Liver (tissue), 9 donors: ENCODE data around the gene RBM47. TPM values are rescaled to one million over a fixed set of nuclear protein-coding genes. Genes with fewer than 3 reads are reported as not detected.

ENCODE experiments used
- DNase-seq: peaks from one replicate; pipeline ENCODE4 v3.0.0-alpha.2; 2017; ENCODE audit warnings: low spot score
- H3K27ac ChIP-seq, 2 donors: one replicate each; pipeline ENCODE4 v1.7.0; 2013; ENCODE audit warnings: inconsistent platforms in 2 of 2, low read length in 2 of 2, control low read depth in 1 of 2, low read depth in 1 of 2, mild to moderate bottlenecking in 1 of 2
- H3K27me3 ChIP-seq, 4 donors: one replicate each; pipeline versions ENCODE4 v1.6.1 to v1.7.0; 2013; ENCODE audit warnings: low read length in 3 of 4, inconsistent platforms in 1 of 4, mild to moderate bottlenecking in 1 of 4, moderate library complexity in 1 of 4; ENCODE audit not compliant: control insufficient read depth in 4 of 4, insufficient read depth in 4 of 4
- H3K36me3 ChIP-seq, 4 donors: one replicate each; pipeline versions ENCODE4 v1.6.1 to v1.7.0; 2013; ENCODE audit warnings: low read length in 3 of 4, mild to moderate bottlenecking in 3 of 4, low read depth in 1 of 4, moderate library complexity in 1 of 4; ENCODE audit not compliant: control insufficient read depth in 4 of 4, insufficient read depth in 3 of 4
- H3K4me1 ChIP-seq, 4 donors: one replicate each; pipeline versions ENCODE4 v1.6.1 to v1.7.0; 2013; ENCODE audit warnings: low read length in 3 of 4, mild to moderate bottlenecking in 3 of 4, moderate library complexity in 1 of 4; ENCODE audit not compliant: control insufficient read depth in 4 of 4, insufficient read depth in 4 of 4
- H3K4me3 ChIP-seq, 3 donors: one replicate each; pipeline versions ENCODE4 v1.6.1 to v1.7.0; 2013; ENCODE audit warnings: low read length in 3 of 3, control low read depth in 1 of 3, low read depth in 1 of 3, mild to moderate bottlenecking in 1 of 3
- H3K9ac ChIP-seq, 2 donors: one replicate each; pipeline ENCODE4 v1.7.0; 2013; ENCODE audit warnings: low read length in 2 of 2, mild to moderate bottlenecking in 2 of 2, moderate library complexity in 2 of 2, control low read depth in 1 of 2, low read depth in 1 of 2
- H3K9me3 ChIP-seq, 4 donors: one replicate each; pipeline versions ENCODE4 v1.6.1 to v1.7.0; 2013; ENCODE audit warnings: low read length in 3 of 4; ENCODE audit not compliant: control insufficient read depth in 4 of 4
- ATF3 ChIP-seq: IDR thresholded peaks from 2 replicates; pipeline ENCODE4 v1.6.1; 2016; ENCODE audit warnings: antibody characterized with exemption
- CTCF ChIP-seq: fragments of 150-350 bp; IDR thresholded peaks from 2 replicates; pipeline ENCODE4 v1.5.1; 2017; ENCODE audit warnings: improper control_type of control experiment, low read depth, low read length; ENCODE audit not compliant: missing input control
- EGR1 ChIP-seq, 2 donors: IDR thresholded peaks; 2 replicates each; pipeline ENCODE4 v1.6.1; 2016 to 2018; ENCODE audit warnings: antibody characterized with exemption in 2 of 2, low read depth in 2 of 2
- FOXA1 ChIP-seq: IDR thresholded peaks from 2 replicates; pipeline ENCODE4 v1.6.1; 2016; ENCODE audit warnings: antibody characterized with exemption
- FOXA2 ChIP-seq: IDR thresholded peaks from 2 replicates; pipeline ENCODE4 v1.6.1; 2016; ENCODE audit warnings: antibody characterized with exemption
- GABPA ChIP-seq, 2 donors: IDR thresholded peaks in 1 of 2; conservative IDR thresholded peaks in 1 of 2; 2 replicates each; pipeline ENCODE4 v1.6.1; 2016; ENCODE audit warnings: antibody characterized with exemption in 2 of 2, mild to moderate bottlenecking in 1 of 2, moderate library complexity in 1 of 2
- HNF4A ChIP-seq, 2 donors: conservative IDR thresholded peaks; 2 replicates each; pipeline ENCODE4 v1.6.1; 2016; ENCODE audit warnings: antibody characterized with exemption in 2 of 2, mild to moderate bottlenecking in 2 of 2
- HNF4G ChIP-seq: IDR thresholded peaks from 2 replicates; pipeline ENCODE4 v1.6.1; 2016; ENCODE audit warnings: antibody characterized with exemption
- JUND ChIP-seq, 2 donors: IDR thresholded peaks; 2 replicates each; pipeline ENCODE4 v1.6.1; 2016; ENCODE audit warnings: antibody characterized with exemption in 2 of 2
- MAX ChIP-seq: IDR thresholded peaks from 2 replicates; pipeline ENCODE4 v1.6.1; 2016; ENCODE audit warnings: antibody characterized with exemption
- NR2F2 ChIP-seq: IDR thresholded peaks from 2 replicates; pipeline ENCODE4 v1.6.1; 2016; ENCODE audit warnings: antibody characterized with exemption
- RAD21 ChIP-seq, 2 donors: IDR thresholded peaks; 2 replicates each; pipeline ENCODE4 v1.6.1; 2016; ENCODE audit warnings: antibody characterized with exemption in 2 of 2, mild to moderate bottlenecking in 2 of 2
- REST ChIP-seq: IDR thresholded peaks from 2 replicates; pipeline ENCODE4 v1.6.1; 2016; ENCODE audit warnings: antibody characterized with exemption, mild to moderate bottlenecking
- RXRA ChIP-seq, 2 donors: IDR thresholded peaks; 2 replicates each; pipeline ENCODE4 v1.6.1; 2017 to 2018; ENCODE audit warnings: antibody characterized with exemption in 2 of 2, mild to moderate bottlenecking in 1 of 2
- SP1 ChIP-seq: IDR thresholded peaks from 2 replicates; pipeline ENCODE4 v1.6.1; 2018; ENCODE audit warnings: antibody characterized with exemption, mild to moderate bottlenecking
- TAF1 ChIP-seq: conservative IDR thresholded peaks from 2 replicates; pipeline ENCODE4 v1.6.1; 2016; ENCODE audit warnings: antibody characterized with exemption, mild to moderate bottlenecking
- YY1 ChIP-seq: IDR thresholded peaks from 2 replicates; pipeline ENCODE4 v1.6.1; 2016; ENCODE audit warnings: antibody characterized with exemption, mild to moderate bottlenecking
- ZBTB33 ChIP-seq: IDR thresholded peaks from 2 replicates; pipeline ENCODE4 v1.6.1; 2016; ENCODE audit warnings: antibody characterized with exemption
- WGBS: extraction: QIAGEN DNeasy Blood & Tissue Kit; methylation state at CpG from one replicate; pipeline ENCODE4 v1.1.7; 2013; 5-methylcytosine and 5-hydroxymethylcytosine counted together
- polyA plus RNA-seq, 2 donors: library from polyadenylated mRNA; stranded (reverse) in 1 of 2; unstranded in 1 of 2; fragments of 200-250 nt in 1 of 2; fragments of >200 nt in 1 of 2; fragmentation: Nextera tagmentation in 1 of 2; extraction: Ambion mirVana in 1 of 2; gene quantifications; one replicate each; pipeline versions ENCODE4 v1.2.1 to v1.2.3, GENCODE V29; 2013 to 2015
- total RNA-seq, 2 donors: library from RNA; depleted of rRNA; stranded (reverse); fragments of >200 nt; gene quantifications; one replicate each; pipeline ENCODE4 v1.2.3, GENCODE V29; 2014
- donor health status: healthy.
- donor health status: healthy.
- donor health status: healthy.
- donor health status: healthy.
- donor health status: healthy.

Gene RBM47
- total and polyA plus RNA-seq, 4 donors, result 16.5 to 81.2 (median 24.7) TPM

- TF ChIP-seq REST (no peak), NR2F2 (no peak), EGR1 (IDR thresholded peaks at IDR 0.05; ENCODE audit: low read depth in 2 of 2) (no peak), TAF1 (no peak), ZBTB33 (no peak)
These were observed 228.6 kb downstream of the RBM47 start (continued) for GRCh38 chr4:40401096-40401495.

GRCh38 chr4:40399578-40399977 is 230.1 kb downstream of the RBM47 start:
- Histone ChIP-seq H3K9me3 (no peaks in the 10 kb centered on the region), H3K4me3 (no peak overlapping the region), H3K36me3 (no peaks in the 10 kb centered on the region), H3K27ac (no peak overlapping the region), H3K27me3 (no peaks in the 10 kb centered on the region), H3K9ac (no peak overlapping the region), H3K4me1 (peaks cover 3 to 21% (median 18%) of the 10 kb centered on the region in 4 donors)
- TF ChIP-seq EGR1 (IDR thresholded peaks at IDR 0.05; ENCODE audit: low read depth in 2 of 2), result no peak
- TF ChIP-seq ATF3, result no peak
- no peak for TF ChIP-seq RAD21 (IDR thresholded peaks at IDR 0.05)
- TF ChIP-seq YY1, result no peak
- no peak for TF ChIP-seq FOXA2
- no peak for DNase-seq
- 88% methylated on average over 3 of the region's 3 CpGs for WGBS

- 60% methylated on average over 7 of the region's 7 CpGs for WGBS
- Histone ChIP-seq H3K27ac (peak overlapping the region in 1 of 2 donors; percentile 11), H3K9ac (no peak overlapping the region), H3K4me3 (no peak overlapping the region), H3K27me3 (no peaks in the 10 kb centered on the region), H3K9me3 (no peaks in the 10 kb centered on the region), H3K4me1 (peaks cover 2 to 15% (median 12%) of the 10 kb centered on the region in 4 donors), H3K36me3 (no peaks in the 10 kb centered on the region)
- DNase-seq, result peak; percentile 72
- TF ChIP-seq HNF4A (conservative IDR thresholded peaks at IDR 0.05) (peak; percentile 77 to 85), FOXA1 (peak; percentile 63), NR2F2 (peak; percentile 49), FOXA2 (peak; percentile 76), YY1 (peak; percentile 77), ZBTB33 (peak; percentile 81), SP1 (peak; percentile 83), EGR1 (IDR thresholded peaks at IDR 0.05; ENCODE audit: low read depth in 2 of 2) (peak in 1 of 2 donors; percentile 57), MAX (peak; percentile 87), HNF4G (peak; percentile 59), CTCF (no peak), TAF1 (no peak), RXRA (IDR thresholded peaks at IDR 0.05) (peak; percentile 81 to 90), JUND (IDR thresholded peaks at IDR 0.05) (peak in 1 of 2 donors; percentile 74), GABPA (IDR thresholded peaks at IDR 0.05 in 1 of 2, conservative IDR thresholded peaks at IDR 0.05 in 1 of 2) (peak in 1 of 2 donors; percentile 41)
These were observed 233.5 kb downstream of the RBM47 start for GRCh38 chr4:40395908-40396793.
